ENCODE results near the gene PI4K2B.
"Not testable (repeated sequence)": the region's sequence is repeated elsewhere in the genome, so short reads cannot be mapped to it uniquely, and the experiment has no call there.

Gene PI4K2B

GRCh38 chr4:25239528-25239927 lies 5.7 kb downstream of the PI4K2B start:
- H3K27me3 ChIP-seq (replicated peaks in 2 of 5; ENCODE audit: control insufficient read depth in 4 of 5, insufficient read depth in 5 of 5, low read length in 4 of 5); H3K36me3 ChIP-seq (ENCODE audit: control insufficient read depth in 4 of 4, insufficient read depth in 4 of 4, low read length in 3 of 4); H3K27ac ChIP-seq (ENCODE audit: insufficient read depth in 1 of 2, low read depth in 1 of 2, low read length in 2 of 2, poor library complexity in 1 of 2, severe bottlenecking in 2 of 2); DNase-seq; H3K9me3 ChIP-seq (ENCODE audit: control extremely low read depth in 1 of 5, control insufficient read depth in 4 of 5, insufficient read depth in 2 of 5, low read depth in 1 of 5, low read length in 4 of 5); H3K4me3 ChIP-seq (ENCODE audit: control insufficient read depth in 1 of 7, extremely low read depth in 1 of 7, insufficient read depth in 4 of 7, low read depth in 2 of 7, low read length in 6 of 7); POLR2A ChIA-PET: not testable (repeated sequence)
- H3K4me1 ChIP-seq (ENCODE audit: control extremely low read depth in 1 of 4, control insufficient read depth in 4 of 4, insufficient read depth in 4 of 4, low read length in 3 of 4), result peaks cover 8 to 41% (median 29%) of the 10 kb centered on the region in 4 experiments
- whole genome bisulfite sequencing (ENCODE audit: insufficient coverage), result 87% methylated on average over 10 of the region's 15 CpGs
- CTCF ChIA-PET, result interaction anchor here (1.1 to 2.9 kb wide), 3 partner anchors 17 to 73 kb away, joined by 4 to 6 read pairs (median 5); partner anchors contain the start of gene ZCCHC4

- H3K27me3 ChIP-seq (replicated peaks in 2 of 5; ENCODE audit: control insufficient read depth in 4 of 5, insufficient read depth in 5 of 5, low read length in 4 of 5); H3K9me3 ChIP-seq (ENCODE audit: control extremely low read depth in 1 of 5, control insufficient read depth in 4 of 5, insufficient read depth in 2 of 5, low read depth in 1 of 5, low read length in 4 of 5); H3K4me3 ChIP-seq (ENCODE audit: control insufficient read depth in 1 of 7, extremely low read depth in 1 of 7, insufficient read depth in 4 of 7, low read depth in 2 of 7, low read length in 6 of 7); H3K36me3 ChIP-seq (ENCODE audit: control insufficient read depth in 4 of 4, insufficient read depth in 4 of 4, low read length in 3 of 4); POLR2A ChIA-PET; H3K27ac ChIP-seq (ENCODE audit: insufficient read depth in 1 of 2, low read depth in 1 of 2, low read length in 2 of 2, poor library complexity in 1 of 2, severe bottlenecking in 2 of 2): not testable (repeated sequence)
- peak; percentile 70 to 88 (median 82) for DNase-seq
- H3K4me1 ChIP-seq (ENCODE audit: control extremely low read depth in 1 of 4, control insufficient read depth in 4 of 4, insufficient read depth in 4 of 4, low read length in 3 of 4), result peaks cover 3 to 33% (median 22%) of the 10 kb centered on the region in 4 experiments
- CTCF ChIA-PET, result interaction anchor here (1.1 to 1.9 kb wide), 2 partner anchors 16 to 61 kb away, joined by 4 to 5 read pairs; no protein-coding TSS in a partner anchor
- no CpG with 5 or more reads among the region's 1 CpG for WGBS (ENCODE audit: insufficient coverage)
These were observed 6.9 kb downstream of the PI4K2B start for GRCh38 chr4:25240754-25241210.

- H3K4me3 ChIP-seq (ENCODE audit: control insufficient read depth in 1 of 7, extremely low read depth in 1 of 7, insufficient read depth in 4 of 7, low read depth in 2 of 7, low read length in 6 of 7); H3K36me3 ChIP-seq (ENCODE audit: control insufficient read depth in 4 of 4, insufficient read depth in 4 of 4, low read length in 3 of 4); DNase-seq; POLR2A ChIA-PET; H3K9me3 ChIP-seq (ENCODE audit: control extremely low read depth in 1 of 5, control insufficient read depth in 4 of 5, insufficient read depth in 2 of 5, low read depth in 1 of 5, low read length in 4 of 5); H3K27ac ChIP-seq (ENCODE audit: insufficient read depth in 1 of 2, low read depth in 1 of 2, low read length in 2 of 2, poor library complexity in 1 of 2, severe bottlenecking in 2 of 2); H3K27me3 ChIP-seq (replicated peaks in 2 of 5; ENCODE audit: control insufficient read depth in 4 of 5, insufficient read depth in 5 of 5, low read length in 4 of 5): not testable (repeated sequence)
- CTCF ChIA-PET, result interaction anchor here (1.2 kb wide), 1 partner anchor 15 kb away, joined by 3 read pairs; no protein-coding TSS in a partner anchor
- peaks cover 0 to 21% (median 12%) of the 10 kb centered on the region in 4 experiments for H3K4me1 ChIP-seq (ENCODE audit: control extremely low read depth in 1 of 4, control insufficient read depth in 4 of 4, insufficient read depth in 4 of 4, low read length in 3 of 4)
- WGBS (ENCODE audit: insufficient coverage), result 72% methylated on average over 2 of the region's 3 CpGs
These were observed 8.4 kb downstream of the PI4K2B start for GRCh38 chr4:25242195-25242594.

GRCh38 chr4:25245181-25245580 lies 11.3 kb downstream of the PI4K2B start:
- ChIA-PET POLR2A (no interaction called here), CTCF (no interaction called here)
- whole genome bisulfite sequencing (ENCODE audit: insufficient coverage), result 98% methylated on average over 10 of the region's 10 CpGs
- Histone ChIP-seq H3K4me3 (ENCODE audit: control insufficient read depth in 1 of 7, extremely low read depth in 1 of 7, insufficient read depth in 4 of 7, low read depth in 2 of 7, low read length in 6 of 7) (no peak overlapping the region), H3K27me3 (replicated peaks in 2 of 5; ENCODE audit: control insufficient read depth in 4 of 5, insufficient read depth in 5 of 5, low read length in 4 of 5) (no peaks in the 10 kb centered on the region), H3K36me3 (ENCODE audit: control insufficient read depth in 4 of 4, insufficient read depth in 4 of 4, low read length in 3 of 4) (no peaks in the 10 kb centered on the region), H3K9me3 (ENCODE audit: control extremely low read depth in 1 of 5, control insufficient read depth in 4 of 5, insufficient read depth in 2 of 5, low read depth in 1 of 5, low read length in 4 of 5) (peaks cover 0 to 5% (median 0%) of the 10 kb centered on the region in 5 experiments), H3K4me1 (ENCODE audit: control extremely low read depth in 1 of 4, control insufficient read depth in 4 of 4, insufficient read depth in 4 of 4, low read length in 3 of 4) (peaks cover 0 to 10% (median 6%) of the 10 kb centered on the region in 4 experiments), H3K27ac (ENCODE audit: insufficient read depth in 1 of 2, low read depth in 1 of 2, low read length in 2 of 2, poor library complexity in 1 of 2, severe bottlenecking in 2 of 2) (no peak overlapping the region)
- DNase-seq, result no peak

- H3K4me1 ChIP-seq (ENCODE audit: control extremely low read depth in 1 of 4, control insufficient read depth in 4 of 4, insufficient read depth in 4 of 4, low read length in 3 of 4), result peaks cover 0 to 3% (median 0%) of the 10 kb centered on the region in 4 experiments
- H3K4me3 ChIP-seq (ENCODE audit: control insufficient read depth in 1 of 7, extremely low read depth in 1 of 7, insufficient read depth in 4 of 7, low read depth in 2 of 7, low read length in 6 of 7), result no peak overlapping the region
- DNase-seq, result no peak
- ChIA-PET POLR2A (no interaction called here), CTCF (interaction anchor here (0.6 kb wide), 1 partner anchor 527 kb away, joined by 3 read pairs; no protein-coding TSS in a partner anchor)
- H3K9me3 ChIP-seq (ENCODE audit: control extremely low read depth in 1 of 5, control insufficient read depth in 4 of 5, insufficient read depth in 2 of 5, low read depth in 1 of 5, low read length in 4 of 5), result peaks cover 0 to 5% (median 0%) of the 10 kb centered on the region in 5 experiments
- H3K36me3 ChIP-seq (ENCODE audit: control insufficient read depth in 4 of 4, insufficient read depth in 4 of 4, low read length in 3 of 4), result no peaks in the 10 kb centered on the region
- no peak overlapping the region for H3K27ac ChIP-seq (ENCODE audit: insufficient read depth in 1 of 2, low read depth in 1 of 2, low read length in 2 of 2, poor library complexity in 1 of 2, severe bottlenecking in 2 of 2)
- no peaks in the 10 kb centered on the region for H3K27me3 ChIP-seq (replicated peaks in 2 of 5; ENCODE audit: control insufficient read depth in 4 of 5, insufficient read depth in 5 of 5, low read length in 4 of 5)
- WGBS (ENCODE audit: insufficient coverage), result 96% methylated on average over 17 of the region's 22 CpGs
These were observed 13.1 kb downstream of the PI4K2B start for GRCh38 chr4:25246680-25247611.

- H3K9me3 ChIP-seq (ENCODE audit: control extremely low read depth in 1 of 5, control insufficient read depth in 4 of 5, insufficient read depth in 2 of 5, low read depth in 1 of 5, low read length in 4 of 5); H3K27ac ChIP-seq (ENCODE audit: insufficient read depth in 1 of 2, low read depth in 1 of 2, low read length in 2 of 2, poor library complexity in 1 of 2, severe bottlenecking in 2 of 2); CTCF ChIA-PET; H3K27me3 ChIP-seq (replicated peaks in 2 of 5; ENCODE audit: control insufficient read depth in 4 of 5, insufficient read depth in 5 of 5, low read length in 4 of 5); H3K36me3 ChIP-seq (ENCODE audit: control insufficient read depth in 4 of 4, insufficient read depth in 4 of 4, low read length in 3 of 4); POLR2A ChIA-PET; H3K4me1 ChIP-seq (ENCODE audit: control extremely low read depth in 1 of 4, control insufficient read depth in 4 of 4, insufficient read depth in 4 of 4, low read length in 3 of 4); H3K4me3 ChIP-seq (ENCODE audit: control insufficient read depth in 1 of 7, extremely low read depth in 1 of 7, insufficient read depth in 4 of 7, low read depth in 2 of 7, low read length in 6 of 7); DNase-seq: not testable (repeated sequence)
- no CpG with 5 or more reads among the region's 6 CpGs for WGBS (ENCODE audit: insufficient coverage)
These were observed 15.0 kb downstream of the PI4K2B start for GRCh38 chr4:25248875-25249274.

- DNase-seq; H3K4me3 ChIP-seq (ENCODE audit: control insufficient read depth in 1 of 7, extremely low read depth in 1 of 7, insufficient read depth in 4 of 7, low read depth in 2 of 7, low read length in 6 of 7); POLR2A ChIA-PET; H3K36me3 ChIP-seq (ENCODE audit: control insufficient read depth in 4 of 4, insufficient read depth in 4 of 4, low read length in 3 of 4); H3K27ac ChIP-seq (ENCODE audit: insufficient read depth in 1 of 2, low read depth in 1 of 2, low read length in 2 of 2, poor library complexity in 1 of 2, severe bottlenecking in 2 of 2); CTCF ChIA-PET; H3K27me3 ChIP-seq (replicated peaks in 2 of 5; ENCODE audit: control insufficient read depth in 4 of 5, insufficient read depth in 5 of 5, low read length in 4 of 5); H3K9me3 ChIP-seq (ENCODE audit: control extremely low read depth in 1 of 5, control insufficient read depth in 4 of 5, insufficient read depth in 2 of 5, low read depth in 1 of 5, low read length in 4 of 5); H3K4me1 ChIP-seq (ENCODE audit: control extremely low read depth in 1 of 4, control insufficient read depth in 4 of 4, insufficient read depth in 4 of 4, low read length in 3 of 4): not testable (repeated sequence)
- 98% methylated on average over 20 of the region's 25 CpGs for WGBS (ENCODE audit: insufficient coverage)
These were observed 15.7 kb downstream of the PI4K2B start for GRCh38 chr4:25249494-25249893.

Data from common myeloid progenitor, CD34-positive (primary cell).